Left lung (tissue), 10 donors: ENCODE data around the gene PTPA. TPM values are rescaled to one million over a fixed set of nuclear protein-coding genes. Genes with fewer than 3 reads are reported as not detected.
"Not testable (repeated sequence)": the region's sequence is repeated elsewhere in the genome, so short reads cannot be mapped to it uniquely, and the experiment has no call there.

ENCODE experiments used
- ATAC-seq: fragments of 200-7000 bp; cut with Tn5 transposase; one replicate; pipeline ENCODE4 v1.9.1; 2020; ENCODE audit warnings: moderate library complexity
- DNase-seq, 4 donors: peaks; one replicate each; pipeline ENCODE4 v3.0.0-alpha.2; 2013 to 2020
- H3K27ac ChIP-seq, 2 donors: fragments of 200-600 bp; sonication (generic) in 1 of 2; one replicate each; pipeline versions ENCODE4 v1.5.0 to v1.8.0; 2020 to 2021
- H3K27me3 ChIP-seq, 2 donors: fragments of 200-600 bp; sonication (generic) in 1 of 2; one replicate each; pipeline versions ENCODE4 v1.5.0 to v1.8.0; 2020 to 2021
- H3K36me3 ChIP-seq, 2 donors: fragments of 200-600 bp; sonication (generic) in 1 of 2; one replicate each; pipeline versions ENCODE4 v1.5.0 to v1.8.0; 2020 to 2021
- H3K4me1 ChIP-seq, 2 donors: fragments of 200-600 bp; one replicate each; pipeline ENCODE4 v1.8.0; 2021
- H3K4me3 ChIP-seq, 2 donors: fragments of 200-600 bp; sonication (generic) in 1 of 2; one replicate each; pipeline versions ENCODE4 v1.5.0 to v1.8.0; 2020 to 2021; ENCODE audit warnings: mild to moderate bottlenecking in 1 of 2
- H3K9me3 ChIP-seq, 2 donors: fragments of 200-600 bp; sonication (generic) in 1 of 2; one replicate each; pipeline versions ENCODE4 v1.5.0 to v1.8.0; 2020 to 2021
- CTCF ChIP-seq, 2 donors: fragments of 200-600 bp; sonication (generic) in 1 of 2; IDR thresholded peaks; one replicate each; pipeline versions ENCODE4 v1.5.0 to v1.8.0; 2021; ENCODE audit warnings: antibody characterized with exemption in 2 of 2
- intact Hi-C, 2 donors: fragments of 100-400 bp; cut with DNase I; formaldehyde crosslinking; loops; one replicate each; pipeline versions ENCODE4 v1.11.2 to v1.14.2; 2022
- polyA plus RNA-seq, 6 donors: library from polyadenylated mRNA; unstranded; fragments of 120-200 nt; gene quantifications; one replicate each; pipeline ENCODE4 v1.2.1, GENCODE V29; 2013; ENCODE audit not compliant: insufficient read length in 6 of 6
- total RNA-seq, 2 donors: library from RNA; stranded (reverse); fragmentation: NEBNext Ultra II Directional; extraction: Animal tissue kit (Norgen Biotek cat#: 25700); gene quantifications; one replicate each; pipeline ENCODE4 v1.2.1, GENCODE V29; 2021
- donor health status: DM: no; HTN: yes; CAD: no.
- donor health status: DM: no; HTN: no; CAD: no.

The PTPA gene
- total and polyA plus RNA-seq, 8 donors, result 120 to 148 (median 140) TPM

GRCh38 chr9:129113645-129114304 is 2.6 kb downstream of the PTPA start:
- Histone ChIP-seq H3K9me3 (no peaks in the 10 kb centered on the region), H3K4me3 (peak overlapping the region in 1 of 2 donors; percentile 9), H3K4me1 (peaks cover 15 to 50% of the 10 kb centered on the region in 2 donors), H3K27me3 (no peaks in the 10 kb centered on the region), H3K36me3 (no peaks in the 10 kb centered on the region), H3K27ac (peak overlapping the region in 1 of 2 donors; percentile 61)
- DNase-seq (no peak), ATAC-seq (no peak)
- TF ChIP-seq CTCF (IDR thresholded peaks at IDR 0.05), result no peak
- intact Hi-C loops, result no loop called here

- H3K36me3 ChIP-seq, result peaks cover 0 to 37% of the 10 kb centered on the region in 2 donors
- DNase-seq, result peak in 1 of 4 donors; percentile 3
- no peak overlapping the region for H3K4me3 ChIP-seq
- no peak overlapping the region for H3K27ac ChIP-seq
- H3K9me3 ChIP-seq, result no peaks in the 10 kb centered on the region
- no peak for ATAC-seq
- TF ChIP-seq CTCF (IDR thresholded peaks at IDR 0.05), result no peak
- H3K27me3 ChIP-seq, result no peaks in the 10 kb centered on the region
- intact Hi-C loops, result no loop called here
- H3K4me1 ChIP-seq, result peaks cover 0 to 13% of the 10 kb centered on the region in 2 donors
Observed at GRCh38 chr9:129118799-129119198, 7.6 kb downstream of the PTPA start.

- H3K27me3 ChIP-seq, result no peaks in the 10 kb centered on the region
- TF ChIP-seq CTCF (IDR thresholded peaks at IDR 0.05), result no peak
- intact Hi-C loops, result no loop called here
- no peak overlapping the region for H3K27ac ChIP-seq
- ATAC-seq, result no peak
- peaks cover 0 to 64% of the 10 kb centered on the region in 2 donors for H3K36me3 ChIP-seq
- H3K4me3 ChIP-seq, result no peak overlapping the region
- no peaks in the 10 kb centered on the region for H3K9me3 ChIP-seq
- peak in 1 of 4 donors; percentile 8 for DNase-seq
- peaks cover 0 to 4% of the 10 kb centered on the region in 2 donors for H3K4me1 ChIP-seq
Observed at GRCh38 chr9:129121483-129121882, 10.3 kb downstream of the PTPA start.

GRCh38 chr9:129122133-129122532 is 10.9 kb downstream of the PTPA start:
- H3K27ac ChIP-seq, result no peak overlapping the region
- H3K36me3 ChIP-seq, result peaks cover 0 to 66% of the 10 kb centered on the region in 2 donors
- TF ChIP-seq CTCF (IDR thresholded peaks at IDR 0.05), result no peak
- intact Hi-C loops, result no loop called here
- H3K4me1 ChIP-seq, result peaks cover 0 to 7% of the 10 kb centered on the region in 2 donors
- no peak overlapping the region for H3K4me3 ChIP-seq
- no peaks in the 10 kb centered on the region for H3K9me3 ChIP-seq
- peak in 1 of 4 donors; percentile 2 for DNase-seq
- ATAC-seq, result no peak
- H3K27me3 ChIP-seq, result no peaks in the 10 kb centered on the region

GRCh38 chr9:129122976-129123375 is 11.8 kb downstream of the PTPA start:
- H3K36me3 ChIP-seq, result peaks cover 0 to 66% of the 10 kb centered on the region in 2 donors
- ATAC-seq, H3K27me3 ChIP-seq, H3K27ac ChIP-seq, intact Hi-C loops, H3K4me3 ChIP-seq, H3K9me3 ChIP-seq: not testable (repeated sequence)
- peak in 1 of 4 donors; percentile 15 for DNase-seq
- H3K4me1 ChIP-seq, result peaks cover 0 to 10% of the 10 kb centered on the region in 2 donors
